C4-2B (cell line): ENCODE results near the gene UBR4.

Experiments
- ZFX ChIP-seq: fragments of 450-650 bp; IDR thresholded peaks from 2 replicates; pipeline ENCODE4 v1.6.1; 2017
- TF ChIP-seq, protein P1 (sequence below): fragments of 450-650 bp; conservative IDR thresholded peaks from 2 replicates; pipeline ENCODE4 v1.5.1; 2017; ENCODE audit warnings: mild to moderate bottlenecking

DNA sequence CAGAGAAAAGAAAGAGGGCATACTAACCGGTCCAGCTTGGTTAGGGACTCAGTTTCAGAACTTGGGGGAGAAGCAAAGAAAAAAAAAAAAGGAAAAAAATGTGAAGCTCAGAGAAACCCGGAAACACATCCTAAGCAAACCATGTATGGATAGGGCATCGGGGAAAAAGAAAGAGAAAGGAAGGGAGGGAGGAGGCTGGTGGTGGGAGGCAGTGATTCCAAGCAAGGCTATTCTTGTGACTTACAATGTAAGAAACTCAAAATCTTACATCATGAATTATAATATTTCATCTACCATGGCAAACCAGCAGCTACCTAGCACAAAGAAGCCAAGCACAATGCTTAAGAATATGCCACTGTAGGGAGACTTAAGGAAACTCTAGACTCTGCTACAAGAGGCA, 60.3 kb downstream of the UBR4 start:
- TF ChIP-seq, protein P1, sequence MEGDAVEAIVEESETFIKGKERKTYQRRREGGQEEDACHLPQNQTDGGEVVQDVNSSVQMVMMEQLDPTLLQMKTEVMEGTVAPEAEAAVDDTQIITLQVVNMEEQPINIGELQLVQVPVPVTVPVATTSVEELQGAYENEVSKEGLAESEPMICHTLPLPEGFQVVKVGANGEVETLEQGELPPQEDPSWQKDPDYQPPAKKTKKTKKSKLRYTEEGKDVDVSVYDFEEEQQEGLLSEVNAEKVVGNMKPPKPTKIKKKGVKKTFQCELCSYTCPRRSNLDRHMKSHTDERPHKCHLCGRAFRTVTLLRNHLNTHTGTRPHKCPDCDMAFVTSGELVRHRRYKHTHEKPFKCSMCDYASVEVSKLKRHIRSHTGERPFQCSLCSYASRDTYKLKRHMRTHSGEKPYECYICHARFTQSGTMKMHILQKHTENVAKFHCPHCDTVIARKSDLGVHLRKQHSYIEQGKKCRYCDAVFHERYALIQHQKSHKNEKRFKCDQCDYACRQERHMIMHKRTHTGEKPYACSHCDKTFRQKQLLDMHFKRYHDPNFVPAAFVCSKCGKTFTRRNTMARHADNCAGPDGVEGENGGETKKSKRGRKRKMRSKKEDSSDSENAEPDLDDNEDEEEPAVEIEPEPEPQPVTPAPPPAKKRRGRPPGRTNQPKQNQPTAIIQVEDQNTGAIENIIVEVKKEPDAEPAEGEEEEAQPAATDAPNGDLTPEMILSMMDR: no peak
- TF ChIP-seq ZFX: no peak
